Measurements from ENCODE around the gene COL4A6.

COL4A6 gene

GRCh38 chrX:108159028-108159670 is 279.1 kb downstream of the COL4A6 start:
- DNase-seq (ENCODE audit: low read depth in 2 of 2) = no peak

- no peak for DNase-seq (ENCODE audit: low read depth in 2 of 2)
Measured at GRCh38 chrX:108157628-108158027, 280.6 kb downstream of the COL4A6 start.

GRCh38 chrX:108156934-108157466 is 281.2 kb downstream of the COL4A6 start:
- no peak for DNase-seq (ENCODE audit: low read depth in 2 of 2)

GRCh38 chrX:108156082-108156481 is 282.1 kb downstream of the COL4A6 start:
- DNase-seq (ENCODE audit: low read depth in 2 of 2) = no peak

- no peak for DNase-seq (ENCODE audit: low read depth in 2 of 2)
Measured at GRCh38 chrX:108148524-108148923, 289.7 kb downstream of the COL4A6 start.

GRCh38 chrX:108138814-108139702 is 299.2 kb downstream of the COL4A6 start:
- DNase-seq (ENCODE audit: low read depth in 2 of 2) = no peak

- DNase-seq (ENCODE audit: low read depth in 2 of 2) = no peak
Measured at GRCh38 chrX:108134724-108135123, 303.5 kb downstream of the COL4A6 start.

- DNase-seq (ENCODE audit: low read depth in 2 of 2) = no peak
Measured at GRCh38 chrX:108132876-108133275, 305.3 kb downstream of the COL4A6 start.

GRCh38 chrX:108132034-108132433 is 306.2 kb downstream of the COL4A6 start:
- no peak for DNase-seq (ENCODE audit: low read depth in 2 of 2)

GRCh38 chrX:108131471-108131870 is 306.8 kb downstream of the COL4A6 start:
- DNase-seq (ENCODE audit: low read depth in 2 of 2) = no peak

GRCh38 chrX:108130889-108131288 is 307.3 kb downstream of the COL4A6 start:
- no peak for DNase-seq (ENCODE audit: low read depth in 2 of 2)

- DNase-seq (ENCODE audit: low read depth in 2 of 2) = no peak
Measured at GRCh38 chrX:108127152-108127551, 311.1 kb downstream of the COL4A6 start.

GRCh38 chrX:108126661-108127060 is 311.6 kb downstream of the COL4A6 start:
- DNase-seq (ENCODE audit: low read depth in 2 of 2) = no peak

GRCh38 chrX:108123591-108124366 is 314.4 kb downstream of the COL4A6 start:
- no peak for DNase-seq (ENCODE audit: low read depth in 2 of 2)

GRCh38 chrX:108122748-108123147 is 315.5 kb downstream of the COL4A6 start:
- no peak for DNase-seq (ENCODE audit: low read depth in 2 of 2)

- no peak for DNase-seq (ENCODE audit: low read depth in 2 of 2)
Measured at GRCh38 chrX:108121291-108121690, 316.9 kb downstream of the COL4A6 start.

- no peak for DNase-seq (ENCODE audit: low read depth in 2 of 2)
Measured at GRCh38 chrX:108117988-108118387, 320.2 kb downstream of the COL4A6 start.

GRCh38 chrX:108114541-108114940 is 323.7 kb downstream of the COL4A6 start:
- DNase-seq (ENCODE audit: low read depth in 2 of 2) = no peak

Measured in stimulated activated CD4-positive, alpha-beta T cell treated with anti-CD3 and anti-CD28 coated beads, Interleukin-1b, Interleukin-23, amount 100 ng/mL, for 1 hour (primary cell).